ENCODE measurements around the gene GABARAP.

GABARAP gene

GRCh38 chr17:7280519-7281073 is 38.3 kb upstream of the GABARAP start:
- Histone ChIP-seq H3K4me1 (ENCODE audit: control insufficient read depth, insufficient read depth, low read length) (peaks cover 17% of the 10 kb centered on the region), H3K36me3 (ENCODE audit: insufficient read depth, low read length) (no peaks in the 10 kb centered on the region), H3K27me3 (ENCODE audit: control insufficient read depth, insufficient read depth, low read length) (peaks cover 34% of the 10 kb centered on the region), H3K9ac (ENCODE audit: low read depth, low read length) (peak overlapping the region; percentile 52), H3K9me3 (replicated peaks; ENCODE audit: low read length) (no peaks in the 10 kb centered on the region), H3K4me2 (ENCODE audit: low read length) (peak overlapping the region; percentile 90), H3K4me3 (ENCODE audit: low read length) (peak overlapping the region; percentile 67)

- no peak overlapping the region for H3K4me2 ChIP-seq (ENCODE audit: low read length)
- H3K9me3 ChIP-seq (replicated peaks; ENCODE audit: low read length), result no peaks in the 10 kb centered on the region
- no peak overlapping the region for H3K9ac ChIP-seq (ENCODE audit: low read depth, low read length)
- H3K4me1 ChIP-seq (ENCODE audit: control insufficient read depth, insufficient read depth, low read length), result peaks cover 17% of the 10 kb centered on the region
- H3K4me3 ChIP-seq (ENCODE audit: low read length), result no peak overlapping the region
- peaks cover 27% of the 10 kb centered on the region for H3K27me3 ChIP-seq (ENCODE audit: control insufficient read depth, insufficient read depth, low read length)
- H3K36me3 ChIP-seq (ENCODE audit: insufficient read depth, low read length), result no peaks in the 10 kb centered on the region
Measured at GRCh38 chr17:7279448-7279847, 37.2 kb upstream of the GABARAP start.

- Histone ChIP-seq H3K9ac (ENCODE audit: low read depth, low read length) (no peak overlapping the region), H3K9me3 (replicated peaks; ENCODE audit: low read length) (no peaks in the 10 kb centered on the region), H3K4me3 (ENCODE audit: low read length) (peak overlapping the region; percentile 13), H3K4me2 (ENCODE audit: low read length) (peak overlapping the region; percentile 10), H3K4me1 (ENCODE audit: control insufficient read depth, insufficient read depth, low read length) (peaks cover 28% of the 10 kb centered on the region), H3K27me3 (ENCODE audit: control insufficient read depth, insufficient read depth, low read length) (no peaks in the 10 kb centered on the region), H3K36me3 (ENCODE audit: insufficient read depth, low read length) (no peaks in the 10 kb centered on the region)
Measured at GRCh38 chr17:7266784-7267183, 24.5 kb upstream of the GABARAP start.

- H3K36me3 ChIP-seq (ENCODE audit: insufficient read depth, low read length), result peaks cover 10% of the 10 kb centered on the region
- H3K4me1 ChIP-seq (ENCODE audit: control insufficient read depth, insufficient read depth, low read length), result peaks cover 53% of the 10 kb centered on the region
- no peak overlapping the region for H3K9ac ChIP-seq (ENCODE audit: low read depth, low read length)
- H3K27me3 ChIP-seq (ENCODE audit: control insufficient read depth, insufficient read depth, low read length), result no peaks in the 10 kb centered on the region
- H3K4me3 ChIP-seq (ENCODE audit: low read length), result no peak overlapping the region
- peak overlapping the region; percentile 14 for H3K4me2 ChIP-seq (ENCODE audit: low read length)
- no peaks in the 10 kb centered on the region for H3K9me3 ChIP-seq (replicated peaks; ENCODE audit: low read length)
Measured at GRCh38 chr17:7263801-7264078, 21.5 kb upstream of the GABARAP start.

GRCh38 chr17:7262935-7263800 is 20.9 kb upstream of the GABARAP start:
- H3K9ac ChIP-seq (ENCODE audit: low read depth, low read length), result peak overlapping the region; percentile 31
- H3K4me3 ChIP-seq (ENCODE audit: low read length), result peak overlapping the region; percentile 59

GRCh38 chr17:7262192-7262934 is 20.1 kb upstream of the GABARAP start, which contains the start of gene CLDN7:
Gene CLDN7 (minus strand): TSS chr17:7262478. CDS start chr17:7262043, 435 bp downstream.
- Histone ChIP-seq H3K4me3 (ENCODE audit: low read length) (peak within 1 kb of the TSS; percentile 59), H3K36me3 (ENCODE audit: insufficient read depth, low read length) (peaks cover 14% of the 10 kb centered on the region), H3K27me3 (ENCODE audit: control insufficient read depth, insufficient read depth, low read length) (no peaks in the 10 kb centered on the region), H3K9ac (ENCODE audit: low read depth, low read length) (peak within 1 kb of the TSS; percentile 67), H3K4me2 (ENCODE audit: low read length) (peak within 1 kb of the TSS; percentile 86), H3K4me1 (ENCODE audit: control insufficient read depth, insufficient read depth, low read length) (peaks cover 56% of the 10 kb centered on the region), H3K9me3 (replicated peaks; ENCODE audit: low read length) (no peaks in the 10 kb centered on the region)

More at GRCh38 chr17:7262935-7263800, 20.9 kb upstream of the GABARAP start:
- Histone ChIP-seq H3K4me1 (ENCODE audit: control insufficient read depth, insufficient read depth, low read length) (peaks cover 56% of the 10 kb centered on the region), H3K9me3 (replicated peaks; ENCODE audit: low read length) (no peaks in the 10 kb centered on the region), H3K27me3 (ENCODE audit: control insufficient read depth, insufficient read depth, low read length) (no peaks in the 10 kb centered on the region), H3K4me2 (ENCODE audit: low read length) (peak overlapping the region; percentile 86), H3K36me3 (ENCODE audit: insufficient read depth, low read length) (peaks cover 14% of the 10 kb centered on the region)

GRCh38 chr17:7261379-7262191 is 19.3 kb upstream of the GABARAP start:
- H3K4me2 ChIP-seq (ENCODE audit: low read length), result peak overlapping the region; percentile 86
- peak overlapping the region; percentile 59 for H3K4me3 ChIP-seq (ENCODE audit: low read length)
- H3K4me1 ChIP-seq (ENCODE audit: control insufficient read depth, insufficient read depth, low read length), result peaks cover 53% of the 10 kb centered on the region
- H3K36me3 ChIP-seq (ENCODE audit: insufficient read depth, low read length), result peaks cover 19% of the 10 kb centered on the region
- H3K9me3 ChIP-seq (replicated peaks; ENCODE audit: low read length), result no peaks in the 10 kb centered on the region
- H3K27me3 ChIP-seq (ENCODE audit: control insufficient read depth, insufficient read depth, low read length), result no peaks in the 10 kb centered on the region
- H3K9ac ChIP-seq (ENCODE audit: low read depth, low read length), result peak overlapping the region; percentile 67

GRCh38 chr17:7260651-7261378 is 18.6 kb upstream of the GABARAP start:
- Histone ChIP-seq H3K9me3 (replicated peaks; ENCODE audit: low read length) (no peaks in the 10 kb centered on the region), H3K4me3 (ENCODE audit: low read length) (peak overlapping the region; percentile 59), H3K9ac (ENCODE audit: low read depth, low read length) (peak overlapping the region; percentile 67), H3K4me2 (ENCODE audit: low read length) (peak overlapping the region; percentile 86), H3K4me1 (ENCODE audit: control insufficient read depth, insufficient read depth, low read length) (peaks cover 53% of the 10 kb centered on the region), H3K36me3 (ENCODE audit: insufficient read depth, low read length) (peaks cover 20% of the 10 kb centered on the region), H3K27me3 (ENCODE audit: control insufficient read depth, insufficient read depth, low read length) (no peaks in the 10 kb centered on the region)

- Histone ChIP-seq H3K9me3 (replicated peaks; ENCODE audit: low read length) (no peaks in the 10 kb centered on the region), H3K36me3 (ENCODE audit: insufficient read depth, low read length) (peaks cover 22% of the 10 kb centered on the region), H3K4me3 (ENCODE audit: low read length) (no peak overlapping the region), H3K9ac (ENCODE audit: low read depth, low read length) (no peak overlapping the region), H3K4me2 (ENCODE audit: low read length) (no peak overlapping the region), H3K4me1 (ENCODE audit: control insufficient read depth, insufficient read depth, low read length) (peaks cover 53% of the 10 kb centered on the region), H3K27me3 (ENCODE audit: control insufficient read depth, insufficient read depth, low read length) (no peaks in the 10 kb centered on the region)
Measured at GRCh38 chr17:7260151-7260550, 17.9 kb upstream of the GABARAP start.

GRCh38 chr17:7259555-7259889 is 17.3 kb upstream of the GABARAP start:
- Histone ChIP-seq H3K27me3 (ENCODE audit: control insufficient read depth, insufficient read depth, low read length) (no peaks in the 10 kb centered on the region), H3K4me3 (ENCODE audit: low read length) (no peak overlapping the region), H3K4me2 (ENCODE audit: low read length) (peak overlapping the region; percentile 60), H3K4me1 (ENCODE audit: control insufficient read depth, insufficient read depth, low read length) (peaks cover 53% of the 10 kb centered on the region), H3K9me3 (replicated peaks; ENCODE audit: low read length) (no peaks in the 10 kb centered on the region), H3K36me3 (ENCODE audit: insufficient read depth, low read length) (peaks cover 28% of the 10 kb centered on the region), H3K9ac (ENCODE audit: low read depth, low read length) (no peak overlapping the region)
